Left kidney (tissue), 2 donors: ENCODE data around the gene BST1. TPM values are rescaled to one million over a fixed set of nuclear protein-coding genes. Genes with fewer than 3 reads are reported as not detected.
A peak's percentile ranks its signal among the peaks of the same experiment; 100 is the strongest.

Experiments
- DNase-seq: peaks from one replicate; pipeline ENCODE4 v3.0.0-alpha.2; 2013
- polyA plus RNA-seq: library from polyadenylated mRNA; unstranded; fragments of 120-200 nt; gene quantifications from one replicate; pipeline ENCODE4 v1.2.1, GENCODE V29; 2013; ENCODE audit not compliant: insufficient read length

Gene BST1
- polyA plus RNA-seq, 1 donor = 15.1 TPM

DNA sequence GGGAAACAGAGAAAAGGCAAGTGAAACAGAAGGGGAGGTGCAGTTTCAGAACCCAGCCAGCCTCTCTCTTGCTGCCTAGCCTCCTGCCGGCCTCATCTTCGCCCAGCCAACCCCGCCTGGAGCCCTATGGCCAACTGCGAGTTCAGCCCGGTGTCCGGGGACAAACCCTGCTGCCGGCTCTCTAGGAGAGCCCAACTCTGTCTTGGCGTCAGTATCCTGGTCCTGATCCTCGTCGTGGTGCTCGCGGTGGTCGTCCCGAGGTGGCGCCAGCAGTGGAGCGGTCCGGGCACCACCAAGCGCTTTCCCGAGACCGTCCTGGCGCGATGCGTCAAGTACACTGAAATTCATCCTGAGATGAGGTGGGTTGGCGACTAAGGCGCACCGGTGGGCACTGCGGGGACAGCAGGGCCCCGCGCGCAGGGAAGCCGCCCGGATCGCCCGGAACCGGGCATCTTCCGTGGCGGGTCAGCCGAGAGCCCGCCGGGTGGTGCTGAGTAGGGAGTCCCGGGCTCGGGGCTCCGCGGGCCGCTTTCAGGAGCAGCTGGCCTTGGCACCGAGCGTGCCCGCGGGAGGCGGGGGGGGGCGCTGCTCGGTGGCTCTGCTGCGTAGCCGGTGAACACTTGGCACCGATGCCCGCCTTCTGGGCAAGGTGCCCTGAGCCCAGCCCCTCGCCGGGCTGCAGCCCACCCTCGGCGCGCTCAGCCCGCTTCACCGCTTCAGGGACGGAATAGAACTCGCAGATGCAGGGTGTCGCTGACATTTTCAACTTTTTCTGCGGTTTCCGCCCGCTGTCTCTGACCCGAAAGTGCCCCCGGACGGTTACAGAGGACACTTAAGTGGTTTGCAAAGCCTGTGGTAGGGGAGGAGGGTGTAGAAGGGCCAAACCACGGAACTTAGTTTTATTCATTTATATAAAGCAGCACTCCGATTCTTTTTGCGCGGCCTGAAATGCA is 75.7 kb downstream of the BST1 start, which contains the start of gene CD38:
CD38 (plus strand) TSS at position 40 of the 953 bp plus-strand sequence; CDS start at position 127, 87 bp downstream.
- peak; percentile 14 for DNase-seq

GRCh38 chr4:15779306-15779705 is 76.4 kb downstream of the BST1 start:
- DNase-seq = peak; percentile 39

DNA sequence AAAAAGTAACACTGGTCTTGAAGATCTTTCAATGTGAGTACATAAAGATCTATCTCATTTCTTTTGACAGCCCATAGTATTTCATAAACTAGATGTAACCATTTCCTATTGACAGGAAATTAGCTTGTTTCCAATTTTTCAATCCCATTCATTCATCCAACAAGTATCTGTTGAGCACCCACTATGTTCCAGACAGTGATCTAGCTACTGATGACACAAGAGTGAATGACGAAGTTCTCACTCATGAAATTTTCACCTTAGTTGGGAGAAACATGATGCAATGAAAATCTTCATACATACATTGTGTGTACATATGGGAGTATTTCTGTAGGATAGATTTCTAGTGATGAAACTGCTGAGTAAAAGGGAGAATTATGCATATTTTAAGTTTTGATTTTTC is 76.9 kb downstream of the BST1 start:
- DNase-seq = no peak

DNA sequence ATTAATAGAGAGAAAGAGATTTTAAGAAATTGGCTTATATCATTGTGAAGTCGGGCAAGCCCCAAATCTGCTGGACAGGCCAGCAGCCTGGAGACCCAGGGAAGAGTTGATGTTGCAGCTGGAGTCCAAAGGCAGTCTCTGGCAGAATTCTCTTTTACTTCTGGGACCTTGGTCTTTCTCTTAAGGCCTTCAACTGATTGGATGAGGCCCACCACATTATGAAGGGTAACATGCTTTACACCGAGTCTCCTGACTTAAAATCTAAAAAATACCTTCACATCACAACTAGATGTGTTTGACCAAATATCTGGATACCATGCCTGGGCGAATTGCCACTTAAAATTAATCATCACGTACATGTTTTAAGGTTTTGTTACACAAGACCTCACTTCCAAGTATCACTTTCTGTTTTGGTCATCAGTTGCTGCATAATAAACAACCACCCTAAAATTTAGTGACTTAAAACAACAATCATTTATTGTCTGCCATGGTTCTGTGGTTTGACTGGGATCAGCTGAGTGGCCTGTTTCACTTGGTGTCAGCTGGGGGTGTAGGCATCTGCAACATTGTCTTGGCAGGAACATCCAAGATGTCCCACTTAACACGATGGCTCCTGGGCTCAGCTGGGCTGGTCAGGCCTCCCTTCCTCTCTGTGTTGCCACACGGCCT is 78.7 kb downstream of the BST1 start:
- DNase-seq = no peak

Other genes starting within 250 kb of the BST1 start
- 62.2 TPM for gene CC2D2A, start 233.2 kb upstream of the BST1 start, polyA plus RNA-seq
- gene FBXL5, start 47.7 kb upstream of the BST1 start, polyA plus RNA-seq = 134 TPM
- gene FAM200B, start 21.2 kb upstream of the BST1 start, polyA plus RNA-seq = 69.5 TPM
- 1.2 TPM for gene CD38, start 75.3 kb downstream of the BST1 start, polyA plus RNA-seq
- not detected for gene FGFBP1, start 235.7 kb downstream of the BST1 start, polyA plus RNA-seq